ENCODE measurements around the gene DCBLD1.

DCBLD1 gene

DNA sequence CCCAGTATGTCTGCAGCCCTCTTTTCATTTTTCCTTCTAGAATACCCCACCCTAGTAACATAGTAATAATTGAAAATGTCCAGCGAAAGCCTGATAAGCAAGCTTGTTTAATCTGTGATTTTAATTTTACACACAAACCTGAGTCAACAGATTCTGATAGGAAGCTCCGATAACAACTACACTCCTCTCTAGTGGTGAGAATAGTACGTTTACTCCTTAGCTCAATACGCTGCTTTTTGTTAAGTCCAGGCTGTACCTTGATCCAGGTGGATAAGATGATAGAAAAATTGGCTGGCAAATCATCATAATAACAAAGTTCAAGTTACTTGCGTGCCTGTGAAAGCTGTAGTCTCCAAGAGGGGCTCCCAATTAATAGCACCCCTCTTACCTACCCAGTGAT is 25.5 kb upstream of the DCBLD1 start:
- ChIA-PET CTCF (interaction anchor here (0.6 to 1.7 kb wide), 7 partner anchors 8 to 148 kb away, joined by 3 to 6 read pairs (median 4); no protein-coding TSS in a partner anchor), POLR2A (no interaction called here)
- Histone ChIP-seq H3K36me3 (ENCODE audit: control insufficient read depth in 2 of 2, insufficient read depth in 1 of 2, low read length in 2 of 2) (no peaks in the 10 kb centered on the region), H3K27ac (ENCODE audit: extremely low read depth, low read depth, low read length) (no peak overlapping the region), H3K4me1 (ENCODE audit: control insufficient read depth, insufficient read depth, low read length) (no peaks in the 10 kb centered on the region), H3K4me3 (ENCODE audit: low read depth, low read length) (no peak overlapping the region), H3K9me3 (ENCODE audit: control insufficient read depth, insufficient read depth, low read depth, low read length) (no peaks in the 10 kb centered on the region)
- TF ChIP-seq ZNF513 (tag by site-specific recombination; IDR thresholded peaks at IDR 0.05) (no peak), ZNF146 (tag by site-specific recombination; IDR thresholded peaks at IDR 0.05) (no peak), ZBTB48 (tag by site-specific recombination; IDR thresholded peaks at IDR 0.05) (no peak), ZNF521 (tag by site-specific recombination; IDR thresholded peaks at IDR 0.05) (no peak), ZNF169 (tag by site-specific recombination; IDR thresholded peaks at IDR 0.05) (no peak), ZNF843 (tag by site-specific recombination; IDR thresholded peaks at IDR 0.05) (no peak)

- no peak overlapping the region for H3K27ac ChIP-seq (ENCODE audit: extremely low read depth, low read depth, low read length)
- H3K9me3 ChIP-seq (ENCODE audit: control insufficient read depth, insufficient read depth, low read depth, low read length), result no peaks in the 10 kb centered on the region
- POLR2A ChIA-PET, result no interaction called here
- H3K4me1 ChIP-seq (ENCODE audit: control insufficient read depth, insufficient read depth, low read length), result no peaks in the 10 kb centered on the region
- no peaks in the 10 kb centered on the region for H3K36me3 ChIP-seq (ENCODE audit: control insufficient read depth in 2 of 2, insufficient read depth in 1 of 2, low read length in 2 of 2)
- CTCF ChIA-PET, result interaction anchor here (0.9 to 1.8 kb wide), 3 partner anchors 9 to 96 kb away, joined by 3 to 8 read pairs (median 4); no protein-coding TSS in a partner anchor
- no peak overlapping the region for H3K4me3 ChIP-seq (ENCODE audit: low read depth, low read length)
- TF ChIP-seq ZNF707 (tag by site-specific recombination; IDR thresholded peaks at IDR 0.05) (no peak), ZNF19 (tag by site-specific recombination; IDR thresholded peaks at IDR 0.05; ENCODE audit: low read depth) (no peak), ZNF518A (tag by site-specific recombination; conservative IDR thresholded peaks at IDR 0.05; ENCODE audit: low read depth) (no peak), ATF2 (tag by site-specific recombination; IDR thresholded peaks at IDR 0.05; ENCODE audit: low read depth) (no peak), KLF16 (tag by site-specific recombination; IDR thresholded peaks at IDR 0.05) (no peak), ZNF280C (tag by site-specific recombination; IDR thresholded peaks at IDR 0.05) (no peak), ZNF544 (tag by site-specific recombination; IDR thresholded peaks at IDR 0.05) (no peak), ELK4 (IDR thresholded peaks at IDR 0.05; ENCODE audit: borderline replicate concordance, low read depth, low read length) (no peak)
- TF ChIP-seq, protein P1, sequence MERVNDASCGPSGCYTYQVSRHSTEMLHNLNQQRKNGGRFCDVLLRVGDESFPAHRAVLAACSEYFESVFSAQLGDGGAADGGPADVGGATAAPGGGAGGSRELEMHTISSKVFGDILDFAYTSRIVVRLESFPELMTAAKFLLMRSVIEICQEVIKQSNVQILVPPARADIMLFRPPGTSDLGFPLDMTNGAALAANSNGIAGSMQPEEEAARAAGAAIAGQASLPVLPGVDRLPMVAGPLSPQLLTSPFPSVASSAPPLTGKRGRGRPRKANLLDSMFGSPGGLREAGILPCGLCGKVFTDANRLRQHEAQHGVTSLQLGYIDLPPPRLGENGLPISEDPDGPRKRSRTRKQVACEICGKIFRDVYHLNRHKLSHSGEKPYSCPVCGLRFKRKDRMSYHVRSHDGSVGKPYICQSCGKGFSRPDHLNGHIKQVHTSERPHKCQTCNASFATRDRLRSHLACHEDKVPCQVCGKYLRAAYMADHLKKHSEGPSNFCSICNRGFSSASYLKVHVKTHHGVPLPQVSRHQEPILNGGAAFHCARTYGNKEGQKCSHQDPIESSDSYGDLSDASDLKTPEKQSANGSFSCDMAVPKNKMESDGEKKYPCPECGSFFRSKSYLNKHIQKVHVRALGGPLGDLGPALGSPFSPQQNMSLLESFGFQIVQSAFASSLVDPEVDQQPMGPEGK (tag by site-specific recombination; IDR thresholded peaks at IDR 0.05), result no peak
Measured at GRCh38 chr6:117459204-117459944, 23.1 kb upstream of the DCBLD1 start.
